Trophoblast cell (in vitro differentiated cells and primary cell): Measurements from ENCODE around the gene XPO6.

Experiments
- DNase-seq, 2 donors: peaks; one replicate each; pipeline ENCODE4 v3.0.0-alpha.2; 2016
- H2AFZ ChIP-seq: 2 replicates; pipeline ENCODE4 v1.6.1; 2013; ENCODE audit warnings: low read length, moderate library complexity, mild to moderate bottlenecking; ENCODE audit not compliant: insufficient read depth, poor library complexity
- H2AK5ac ChIP-seq: 2 replicates; pipeline ENCODE4 v1.6.1; 2013; ENCODE audit warnings: mild to moderate bottlenecking, low read length
- H2BK120ac ChIP-seq: 2 replicates; pipeline ENCODE4 v1.6.1; 2013; ENCODE audit warnings: low read length, mild to moderate bottlenecking, moderate library complexity; ENCODE audit not compliant: insufficient read depth, poor library complexity
- H2BK12ac ChIP-seq: 2 replicates; pipeline ENCODE4 v1.6.1; 2013; ENCODE audit warnings: mild to moderate bottlenecking, low read length, moderate library complexity
- H2BK5ac ChIP-seq: 2 replicates; pipeline ENCODE4 v1.6.1; 2013; ENCODE audit warnings: low read length, low read depth, moderate library complexity, mild to moderate bottlenecking; ENCODE audit not compliant: poor library complexity
- H3K14ac ChIP-seq: 2 replicates; pipeline ENCODE4 v1.6.1; 2013; ENCODE audit warnings: mild to moderate bottlenecking, low read length
- H3K18ac ChIP-seq: 2 replicates; pipeline ENCODE4 v1.6.1; 2013; ENCODE audit warnings: mild to moderate bottlenecking, low read length
- H3K23ac ChIP-seq: 2 replicates; pipeline ENCODE4 v1.6.1; 2013; ENCODE audit warnings: low read length
- H3K27ac ChIP-seq: 2 replicates; pipeline ENCODE4 v1.5.1; 2013; ENCODE audit warnings: low read depth, mild to moderate bottlenecking, inconsistent platforms, low read length, moderate library complexity
- H3K27me3 ChIP-seq: 2 replicates; pipeline ENCODE4 v1.6.1; 2013; ENCODE audit warnings: inconsistent platforms, mild to moderate bottlenecking, low read length, moderate library complexity; ENCODE audit not compliant: insufficient read depth
- H3K36me3 ChIP-seq, 2 experiments: 1 replicate in 1 of 2; 2 replicates in 1 of 2; pipeline ENCODE4 v1.6.1; 2013; ENCODE audit warnings: low read length in 2 of 2, mild to moderate bottlenecking in 2 of 2, moderate library complexity in 1 of 2; ENCODE audit not compliant: insufficient read depth in 2 of 2, control insufficient read depth in 1 of 2
- H3K4ac ChIP-seq: 2 replicates; pipeline ENCODE4 v1.6.1; 2013; ENCODE audit warnings: low read depth, mild to moderate bottlenecking, low read length, moderate library complexity
- H3K4me1 ChIP-seq, 2 experiments: 1 replicate in 1 of 2; 2 replicates in 1 of 2; pipeline ENCODE4 v1.6.1; 2013; ENCODE audit warnings: low read length in 2 of 2, mild to moderate bottlenecking in 2 of 2, moderate library complexity in 1 of 2; ENCODE audit not compliant: insufficient read depth in 2 of 2, control insufficient read depth in 1 of 2
- H3K4me2 ChIP-seq: 2 replicates; pipeline ENCODE4 v1.6.1; 2013; ENCODE audit warnings: inconsistent platforms, mild to moderate bottlenecking, low read length, moderate library complexity
- H3K4me3 ChIP-seq: 2 replicates; pipeline ENCODE4 v1.5.1; 2013; ENCODE audit warnings: mild to moderate bottlenecking, low read depth, low read length, inconsistent platforms
- H3K79me1 ChIP-seq: one replicate; pipeline ENCODE4 v1.6.1; 2013; ENCODE audit warnings: low read length
- H3K79me2 ChIP-seq: 2 replicates; pipeline ENCODE4 v1.6.1; 2013; ENCODE audit warnings: low read length, mild to moderate bottlenecking; ENCODE audit not compliant: control insufficient read depth, insufficient read depth, poor library complexity
- H3K9ac ChIP-seq: 2 replicates; pipeline ENCODE4 v1.6.1; 2013; ENCODE audit warnings: mild to moderate bottlenecking, low read length
- H3K9me3 ChIP-seq: 2 replicates; pipeline ENCODE4 v1.6.1; 2013; ENCODE audit warnings: low read depth, mild to moderate bottlenecking, control low read depth, inconsistent platforms, low read length; ENCODE audit not compliant: insufficient read depth
- H4K12ac ChIP-seq: 2 replicates; pipeline ENCODE4 v1.6.1; 2013; ENCODE audit warnings: low read depth, mild to moderate bottlenecking, low read length, moderate library complexity
- H4K8ac ChIP-seq: 2 replicates; pipeline ENCODE4 v1.6.1; 2013; ENCODE audit warnings: low read depth, mild to moderate bottlenecking, low read length, moderate library complexity
- H4K91ac ChIP-seq: one replicate; pipeline ENCODE4 v1.6.1; 2013; ENCODE audit warnings: low read depth, mild to moderate bottlenecking, low read length, moderate library complexity
- whole genome bisulfite sequencing: extraction: QIAGEN DNeasy Blood & Tissue Kit; methylation state at CpG from one replicate; pipeline ENCODE4 v1.1.7; 2013; ENCODE audit warnings: missing lambda C conversion rate; ENCODE audit not compliant: insufficient read length, insufficient coverage; ENCODE audit errors: extremely low coverage; 5-methylcytosine and 5-hydroxymethylcytosine counted together

The XPO6 gene

GRCh38 chr16:28210979-28211588 lies 681 bp downstream of the XPO6 start:
- Histone ChIP-seq H4K91ac (peak overlapping the region; percentile 72), H2BK5ac (no peak overlapping the region), H3K27ac (no peak overlapping the region), H3K4me3 (peak overlapping the region; percentile 88), H3K14ac (peak overlapping the region; percentile 6), H3K9ac (peak overlapping the region; percentile 83), H3K27me3 (no peaks in the 10 kb centered on the region), H3K79me2 (peaks cover 10% of the 10 kb centered on the region), H2AFZ (peak overlapping the region; percentile 3), H3K23ac (no peak overlapping the region), H2AK5ac (peak overlapping the region; percentile 64), H3K4me2 (peak overlapping the region; percentile 89), H4K8ac (peak overlapping the region; percentile 7), H2BK12ac (no peak overlapping the region), H3K36me3 (peaks cover 2 to 11% of the 10 kb centered on the region in 2 experiments), H3K4ac (peak overlapping the region; percentile 77), H3K4me1 (peaks cover 7 to 12% of the 10 kb centered on the region in 2 experiments), H3K9me3 (no peaks in the 10 kb centered on the region), H2BK120ac (no peak overlapping the region), H3K79me1 (peaks cover 10% of the 10 kb centered on the region), H4K12ac (peak overlapping the region; percentile 29), H3K18ac (peak overlapping the region; percentile 40)
- no CpG with 5 or more reads among the region's 33 CpGs for WGBS
- DNase-seq = peak; percentile 71 to 75

- Histone ChIP-seq H3K14ac (no peak overlapping the region), H2AK5ac (no peak overlapping the region), H3K36me3 (peaks cover 4 to 14% of the 10 kb centered on the region in 2 experiments), H3K18ac (no peak overlapping the region), H2BK5ac (no peak overlapping the region), H3K4me3 (no peak overlapping the region), H2AFZ (no peak overlapping the region), H3K79me2 (peaks cover 10% of the 10 kb centered on the region), H3K79me1 (peaks cover 10% of the 10 kb centered on the region), H2BK120ac (no peak overlapping the region), H3K27me3 (no peaks in the 10 kb centered on the region), H3K4me1 (peaks cover 7 to 12% of the 10 kb centered on the region in 2 experiments), H3K4ac (peak overlapping the region; percentile 49), H2BK12ac (no peak overlapping the region), H4K12ac (no peak overlapping the region), H3K4me2 (peak overlapping the region; percentile 89), H3K9ac (no peak overlapping the region), H3K27ac (no peak overlapping the region), H3K23ac (no peak overlapping the region), H3K9me3 (no peaks in the 10 kb centered on the region), H4K8ac (no peak overlapping the region), H4K91ac (no peak overlapping the region)
- WGBS = no CpG with 5 or more reads among the region's 5 CpGs
- DNase-seq = no peak
These were observed 1.5 kb downstream of the XPO6 start for GRCh38 chr16:28210264-28210663.

GRCh38 chr16:28208824-28209223 lies 2.9 kb downstream of the XPO6 start:
- no peak overlapping the region for H4K12ac ChIP-seq
- H4K8ac ChIP-seq = no peak overlapping the region
- no peak overlapping the region for H3K4ac ChIP-seq
- no peaks in the 10 kb centered on the region for H3K27me3 ChIP-seq
- peaks cover 10% of the 10 kb centered on the region for H3K79me2 ChIP-seq
- no peak overlapping the region for H3K9ac ChIP-seq
- H2BK12ac ChIP-seq = no peak overlapping the region
- H3K4me2 ChIP-seq = no peak overlapping the region
- DNase-seq = no peak
- H3K27ac ChIP-seq = no peak overlapping the region
- peaks cover 11 to 22% of the 10 kb centered on the region in 2 experiments for H3K36me3 ChIP-seq
- no peak overlapping the region for H2AFZ ChIP-seq
- no peak overlapping the region for H3K18ac ChIP-seq
- no CpG with 5 or more reads among the region's 4 CpGs for WGBS
- no peak overlapping the region for H3K14ac ChIP-seq
- H3K79me1 ChIP-seq = peaks cover 10% of the 10 kb centered on the region
- peaks cover 7 to 12% of the 10 kb centered on the region in 2 experiments for H3K4me1 ChIP-seq
- no peak overlapping the region for H3K23ac ChIP-seq
- H3K9me3 ChIP-seq = no peaks in the 10 kb centered on the region
- no peak overlapping the region for H4K91ac ChIP-seq
- no peak overlapping the region for H2BK5ac ChIP-seq
- H2BK120ac ChIP-seq = no peak overlapping the region
- H3K4me3 ChIP-seq = no peak overlapping the region
- no peak overlapping the region for H2AK5ac ChIP-seq

- Histone ChIP-seq H3K4me1 (peaks cover 7 to 12% of the 10 kb centered on the region in 2 experiments), H3K27me3 (no peaks in the 10 kb centered on the region), H2BK5ac (no peak overlapping the region), H3K23ac (no peak overlapping the region), H4K12ac (no peak overlapping the region), H3K4ac (no peak overlapping the region), H3K14ac (no peak overlapping the region), H3K4me3 (no peak overlapping the region), H3K27ac (no peak overlapping the region), H3K9ac (no peak overlapping the region), H3K9me3 (no peaks in the 10 kb centered on the region), H3K36me3 (peaks cover 11 to 24% of the 10 kb centered on the region in 2 experiments), H3K79me2 (peaks cover 10% of the 10 kb centered on the region), H2BK12ac (no peak overlapping the region), H2BK120ac (no peak overlapping the region), H3K4me2 (no peak overlapping the region), H4K91ac (no peak overlapping the region), H2AK5ac (no peak overlapping the region), H2AFZ (no peak overlapping the region), H4K8ac (no peak overlapping the region), H3K79me1 (peaks cover 10% of the 10 kb centered on the region), H3K18ac (no peak overlapping the region)
- DNase-seq = no peak
- no CpG with 5 or more reads among the region's 4 CpGs for WGBS
These were observed 3.6 kb downstream of the XPO6 start for GRCh38 chr16:28208131-28208530.
